GOT3 (cell line): Measurements from ENCODE around the gene NUDT9.
"Not testable (repeated sequence)": the region's sequence is repeated elsewhere in the genome, so short reads cannot be mapped to it uniquely, and the experiment has no call there.

Experiments used
- DNase-seq: peaks from one replicate; lab custom pipeline; 2025; ENCODE audit warnings: mixed read lengths; lab: John Stamatoyannopoulos, UW

The NUDT9 gene

GRCh38 chr4:87409420-87409939 lies 12.9 kb upstream of the NUDT9 start:
- no peak for DNase-seq

- no peak for DNase-seq
These were observed 12.2 kb upstream of the NUDT9 start for GRCh38 chr4:87410157-87410556.

GRCh38 chr4:87410679-87411078 lies 11.7 kb upstream of the NUDT9 start:
- DNase-seq, result no peak

- DNase-seq, result no peak
These were observed 7.6 kb upstream of the NUDT9 start for GRCh38 chr4:87414816-87415215.

- DNase-seq, result no peak
These were observed 5.4 kb upstream of the NUDT9 start for GRCh38 chr4:87416965-87417364.

GRCh38 chr4:87418410-87418809 lies 4.0 kb upstream of the NUDT9 start:
- DNase-seq, result not testable (repeated sequence)

- no peak for DNase-seq
These were observed 2.7 kb upstream of the NUDT9 start for GRCh38 chr4:87419578-87420249.

GRCh38 chr4:87420276-87420830 lies 2.0 kb upstream of the NUDT9 start:
- DNase-seq, result no peak

- DNase-seq, result no peak
These were observed 1.1 kb downstream of the NUDT9 start for GRCh38 chr4:87423317-87424098.

GRCh38 chr4:87424099-87424543 lies 1.7 kb downstream of the NUDT9 start:
- DNase-seq, result not testable (repeated sequence)

GRCh38 chr4:87425711-87426110 lies 3.3 kb downstream of the NUDT9 start:
- DNase-seq, result no peak

GRCh38 chr4:87426865-87427517 lies 4.6 kb downstream of the NUDT9 start:
- no peak for DNase-seq

- DNase-seq, result no peak
These were observed 5.1 kb downstream of the NUDT9 start for GRCh38 chr4:87427518-87427868.

- DNase-seq, result no peak
These were observed 6.6 kb downstream of the NUDT9 start for GRCh38 chr4:87428979-87429378.

GRCh38 chr4:87430038-87430437 lies 7.7 kb downstream of the NUDT9 start:
- no peak for DNase-seq

- DNase-seq, result no peak
These were observed 11.0 kb downstream of the NUDT9 start for GRCh38 chr4:87433342-87433741.

GRCh38 chr4:87442889-87443288 lies 20.5 kb downstream of the NUDT9 start:
- DNase-seq, result no peak

GRCh38 chr4:87444741-87445140 lies 22.4 kb downstream of the NUDT9 start:
- no peak for DNase-seq

- no peak for DNase-seq
These were observed 23.6 kb downstream of the NUDT9 start for GRCh38 chr4:87445964-87446363.

GRCh38 chr4:87446375-87446774 lies 24.0 kb downstream of the NUDT9 start:
- DNase-seq, result not testable (repeated sequence)

- no peak for DNase-seq
These were observed 29.2 kb downstream of the NUDT9 start for GRCh38 chr4:87451537-87451936.

GRCh38 chr4:87458913-87459312 lies 36.5 kb downstream of the NUDT9 start:
- DNase-seq, result no peak
